ENCODE results near the gene CBLB.

The CBLB gene

GRCh38 chr3:105773291-105773690 lies 95.5 kb downstream of the CBLB start:
- H3K4me3 ChIP-seq (ENCODE audit: severe bottlenecking) = no peak overlapping the region
- ATAC-seq (ENCODE audit: low read depth) = no peak

GRCh38 chr3:105772635-105773034 lies 96.2 kb downstream of the CBLB start:
- Histone ChIP-seq H3K27ac (ENCODE audit: poor library complexity, severe bottlenecking) (no peak overlapping the region), H3K4me3 (ENCODE audit: severe bottlenecking) (no peak overlapping the region), H3K4me1 (ENCODE audit: insufficient read depth, poor library complexity, severe bottlenecking) (no peaks in the 10 kb centered on the region), H3K9me3 (ENCODE audit: severe bottlenecking) (no peaks in the 10 kb centered on the region), H3K27me3 (ENCODE audit: insufficient read depth, poor library complexity, severe bottlenecking) (no peaks in the 10 kb centered on the region), H3K36me3 (ENCODE audit: low read depth) (no peaks in the 10 kb centered on the region)
- no peak for TF ChIP-seq CTCF (IDR thresholded peaks at IDR 0.05; ENCODE audit: poor library complexity, severe bottlenecking)
- DNase-seq (ENCODE audit: low spot score) (no peak), ATAC-seq (ENCODE audit: low read depth) (no peak)

More at GRCh38 chr3:105773291-105773690, 95.5 kb downstream of the CBLB start:
- no peak overlapping the region for H3K27ac ChIP-seq (ENCODE audit: poor library complexity, severe bottlenecking)
- H3K4me1 ChIP-seq (ENCODE audit: insufficient read depth, poor library complexity, severe bottlenecking) = no peaks in the 10 kb centered on the region
- no peak for DNase-seq (ENCODE audit: low spot score)
- H3K36me3 ChIP-seq (ENCODE audit: low read depth) = no peaks in the 10 kb centered on the region
- no peaks in the 10 kb centered on the region for H3K27me3 ChIP-seq (ENCODE audit: insufficient read depth, poor library complexity, severe bottlenecking)
- TF ChIP-seq CTCF (IDR thresholded peaks at IDR 0.05; ENCODE audit: poor library complexity, severe bottlenecking) = no peak
- no peaks in the 10 kb centered on the region for H3K9me3 ChIP-seq (ENCODE audit: severe bottlenecking)

- Histone ChIP-seq H3K27ac (ENCODE audit: poor library complexity, severe bottlenecking) (no peak overlapping the region), H3K36me3 (ENCODE audit: low read depth) (no peaks in the 10 kb centered on the region), H3K27me3 (ENCODE audit: insufficient read depth, poor library complexity, severe bottlenecking) (no peaks in the 10 kb centered on the region), H3K4me3 (ENCODE audit: severe bottlenecking) (no peak overlapping the region), H3K9me3 (ENCODE audit: severe bottlenecking) (no peaks in the 10 kb centered on the region), H3K4me1 (ENCODE audit: insufficient read depth, poor library complexity, severe bottlenecking) (no peaks in the 10 kb centered on the region)
- DNase-seq (ENCODE audit: low spot score) (no peak), ATAC-seq (ENCODE audit: low read depth) (no peak)
- TF ChIP-seq CTCF (IDR thresholded peaks at IDR 0.05; ENCODE audit: poor library complexity, severe bottlenecking) = no peak
These were observed 97.4 kb downstream of the CBLB start for GRCh38 chr3:105771392-105771791.

GRCh38 chr3:105770410-105770809 lies 98.4 kb downstream of the CBLB start:
- H3K4me1 ChIP-seq (ENCODE audit: insufficient read depth, poor library complexity, severe bottlenecking) = no peaks in the 10 kb centered on the region
- H3K27me3 ChIP-seq (ENCODE audit: insufficient read depth, poor library complexity, severe bottlenecking) = no peaks in the 10 kb centered on the region
- no peaks in the 10 kb centered on the region for H3K36me3 ChIP-seq (ENCODE audit: low read depth)
- ATAC-seq (ENCODE audit: low read depth) = no peak
- H3K4me3 ChIP-seq (ENCODE audit: severe bottlenecking) = no peak overlapping the region
- no peak overlapping the region for H3K27ac ChIP-seq (ENCODE audit: poor library complexity, severe bottlenecking)
- no peak for TF ChIP-seq CTCF (IDR thresholded peaks at IDR 0.05; ENCODE audit: poor library complexity, severe bottlenecking)
- DNase-seq (ENCODE audit: low spot score) = no peak
- no peaks in the 10 kb centered on the region for H3K9me3 ChIP-seq (ENCODE audit: severe bottlenecking)

GRCh38 chr3:105767776-105768175 lies 101.0 kb downstream of the CBLB start:
- no peaks in the 10 kb centered on the region for H3K4me1 ChIP-seq (ENCODE audit: insufficient read depth, poor library complexity, severe bottlenecking)
- H3K9me3 ChIP-seq (ENCODE audit: severe bottlenecking) = no peaks in the 10 kb centered on the region
- H3K27ac ChIP-seq (ENCODE audit: poor library complexity, severe bottlenecking) = no peak overlapping the region
- no peak for ATAC-seq (ENCODE audit: low read depth)
- H3K36me3 ChIP-seq (ENCODE audit: low read depth) = no peaks in the 10 kb centered on the region
- H3K27me3 ChIP-seq (ENCODE audit: insufficient read depth, poor library complexity, severe bottlenecking) = no peaks in the 10 kb centered on the region
- DNase-seq (ENCODE audit: low spot score) = no peak
- no peak overlapping the region for H3K4me3 ChIP-seq (ENCODE audit: severe bottlenecking)
- no peak for TF ChIP-seq CTCF (IDR thresholded peaks at IDR 0.05; ENCODE audit: poor library complexity, severe bottlenecking)

Data from RWPE2 (cell line).